H9 (cell line): ENCODE data around the gene GP1BA. TPM values are rescaled to one million over a fixed set of nuclear protein-coding genes. Genes with fewer than 3 reads are reported as not detected.

Experiments used
- DNase-seq: peaks from one replicate; pipeline ENCODE4 v3.0.0-alpha.2; 2017
- H2AFZ ChIP-seq: one replicate; pipeline ENCODE4 v1.6.1; 2013; ENCODE audit warnings: mild to moderate bottlenecking, low read length, control low read depth, moderate library complexity
- H2AK5ac ChIP-seq: 2 replicates; pipeline ENCODE4 v1.6.1; 2013; ENCODE audit warnings: low read length, control low read depth, mixed read lengths; ENCODE audit not compliant: insufficient read length
- H2BK120ac ChIP-seq: one replicate; pipeline ENCODE4 v1.6.1; 2013; ENCODE audit warnings: low read depth, mild to moderate bottlenecking, low read length, control low read depth, inconsistent platforms; ENCODE audit not compliant: poor library complexity, severe bottlenecking
- H2BK12ac ChIP-seq: 2 replicates; pipeline ENCODE4 v1.6.1; 2013; ENCODE audit warnings: low read length, control low read depth, mixed read lengths, low read depth; ENCODE audit not compliant: insufficient read length
- H2BK15ac ChIP-seq: 2 replicates; pipeline ENCODE4 v1.6.1; 2013; ENCODE audit warnings: low read depth, low read length, control low read depth
- H2BK20ac ChIP-seq: one replicate; pipeline ENCODE4 v1.6.1; 2013; ENCODE audit warnings: low read depth, mild to moderate bottlenecking, low read length, control low read depth, inconsistent platforms; ENCODE audit not compliant: poor library complexity, severe bottlenecking
- H2BK5ac ChIP-seq: 2 replicates; pipeline ENCODE4 v1.6.1; 2013; ENCODE audit warnings: low read length, control low read depth, mixed read lengths; ENCODE audit not compliant: insufficient read length
- H3K14ac ChIP-seq: 2 replicates; pipeline ENCODE4 v1.6.1; 2013; ENCODE audit warnings: low read length, control low read depth; ENCODE audit not compliant: insufficient read depth
- H3K18ac ChIP-seq: 2 replicates; pipeline ENCODE4 v1.6.1; 2013; ENCODE audit warnings: low read depth, mild to moderate bottlenecking, mixed read lengths, low read length, control low read depth; ENCODE audit not compliant: insufficient read length
- H3K23ac ChIP-seq: 2 replicates; pipeline ENCODE4 v1.6.1; 2013; ENCODE audit warnings: low read length, control low read depth, mixed read lengths, low read depth; ENCODE audit not compliant: insufficient read length
- H3K23me2 ChIP-seq: 2 replicates; pipeline ENCODE4 v1.6.1; 2013; ENCODE audit warnings: low read depth, mild to moderate bottlenecking, mixed read lengths, low read length, control low read depth; ENCODE audit not compliant: insufficient read length, poor library complexity, severe bottlenecking
- H3K27ac ChIP-seq: 2 replicates; pipeline ENCODE4 v1.5.1; 2013; ENCODE audit warnings: low read length, control low read depth, mixed read lengths, low read depth; ENCODE audit not compliant: insufficient read length
- H3K27me3 ChIP-seq: 2 replicates; pipeline ENCODE4 v1.6.1; 2013; ENCODE audit warnings: low read length, control low read depth, inconsistent platforms; ENCODE audit not compliant: insufficient read depth
- H3K4ac ChIP-seq: 2 replicates; pipeline ENCODE4 v1.6.1; 2013; ENCODE audit warnings: low read depth, mild to moderate bottlenecking, control low read depth, inconsistent platforms, low read length, moderate library complexity
- H3K4me1 ChIP-seq: 2 replicates; pipeline ENCODE4 v1.6.1; 2013; ENCODE audit warnings: low read length, control low read depth, inconsistent platforms; ENCODE audit not compliant: insufficient read depth
- H3K4me2 ChIP-seq: 2 replicates; pipeline ENCODE4 v1.6.1; 2013; ENCODE audit warnings: low read length, control low read depth, mixed read lengths; ENCODE audit not compliant: insufficient read length, insufficient read depth
- H3K56ac ChIP-seq: 2 replicates; pipeline ENCODE4 v1.6.1; 2013; ENCODE audit warnings: low read depth, mild to moderate bottlenecking, mixed read lengths, low read length, control low read depth; ENCODE audit not compliant: insufficient read length
- H3K79me1 ChIP-seq: 2 replicates; pipeline ENCODE4 v1.6.1; 2013; ENCODE audit warnings: low read depth, mild to moderate bottlenecking, moderate library complexity, low read length, control low read depth, inconsistent platforms; ENCODE audit not compliant: insufficient read depth, poor library complexity, severe bottlenecking
- H3K79me2 ChIP-seq: 2 replicates; pipeline ENCODE4 v1.6.1; 2013; ENCODE audit warnings: low read length, control low read depth, inconsistent platforms; ENCODE audit not compliant: insufficient read depth
- H3K9ac ChIP-seq: 2 replicates; pipeline ENCODE4 v1.6.1; 2013; ENCODE audit warnings: low read length, control low read depth, mixed read lengths; ENCODE audit not compliant: insufficient read length; ENCODE audit errors: extremely low read depth
- H3K9me3 ChIP-seq: one replicate; pipeline ENCODE4 v1.6.1; 2013; ENCODE audit warnings: low read depth, low read length, inconsistent platforms; ENCODE audit not compliant: control insufficient read depth
- H3T11ph ChIP-seq: one replicate; pipeline ENCODE4 v1.6.1; 2013; ENCODE audit warnings: mild to moderate bottlenecking, low read length, control low read depth, inconsistent platforms
- H4K20me1 ChIP-seq: one replicate; pipeline ENCODE4 v1.6.1; 2013; ENCODE audit not compliant: control insufficient read depth, insufficient read length, insufficient read depth
- H4K5ac ChIP-seq: 2 replicates; pipeline ENCODE4 v1.6.1; 2013; ENCODE audit warnings: low read depth, mild to moderate bottlenecking, mixed read lengths, low read length, control low read depth; ENCODE audit not compliant: insufficient read length
- H4K8ac ChIP-seq: replicated peaks from 2 replicates; pipeline ENCODE4 v1.6.1; 2013; ENCODE audit warnings: low read length, control low read depth, mixed read lengths, low read depth; ENCODE audit not compliant: insufficient read length
- H4K91ac ChIP-seq: 2 replicates; pipeline ENCODE4 v1.6.1; 2013; ENCODE audit warnings: low read depth, mild to moderate bottlenecking, moderate library complexity, mixed read lengths, low read length, control low read depth; ENCODE audit not compliant: insufficient read length
- H3K27ac Mint-ChIP-seq, 3 experiments: 2 replicates in 2 of 3; 3 replicates in 1 of 3; pipeline ENCODE4 v1.8.0; 2020 to 2021; ENCODE audit warnings: mixed read lengths in 3 of 3, mild to moderate bottlenecking in 1 of 3, moderate library complexity in 1 of 3
- H3K27me3 Mint-ChIP-seq: 2 replicates; pipeline ENCODE4 v1.8.0; 2021; ENCODE audit warnings: low read depth, mild to moderate bottlenecking, moderate library complexity, mixed read lengths
- H3K36me3 Mint-ChIP-seq, 3 experiments: 2 replicates in 2 of 3; 3 replicates in 1 of 3; pipeline ENCODE4 v1.8.0; 2020 to 2021; ENCODE audit warnings: low read depth in 3 of 3, mixed read lengths in 3 of 3; ENCODE audit not compliant: insufficient read depth in 1 of 3
- H3K4me1 Mint-ChIP-seq, 2 experiments: 2 replicates each; pipeline ENCODE4 v1.8.0; 2020; ENCODE audit warnings: mixed read lengths in 2 of 2
- H3K4me3 Mint-ChIP-seq, 2 experiments: 2 replicates in 1 of 2; 3 replicates in 1 of 2; pipeline ENCODE4 v1.8.0; 2020 to 2021; ENCODE audit warnings: mild to moderate bottlenecking in 2 of 2, mixed read lengths in 2 of 2, moderate library complexity in 1 of 2
- H3K9me3 Mint-ChIP-seq, 2 experiments: 2 replicates in 1 of 2; 3 replicates in 1 of 2; pipeline ENCODE4 v1.8.0; 2020; ENCODE audit warnings: mild to moderate bottlenecking in 2 of 2, mixed read lengths in 2 of 2, moderate library complexity in 1 of 2
- WGBS: extraction: QIAGEN DNeasy Blood & Tissue Kit; methylation state at CpG from one replicate; pipeline ENCODE4 v1.1.7; 2013; ENCODE audit warnings: missing lambda C conversion rate, low lambda C conversion rate, mixed read lengths; ENCODE audit not compliant: insufficient read length; ENCODE audit errors: extremely low coverage; 5-methylcytosine and 5-hydroxymethylcytosine counted together
- total RNA-seq: library from RNA; stranded (reverse); gene quantifications from 2 replicates; pipeline ENCODE4 v1.2.1, GENCODE V29; 2021
- TF ChIP-seq, protein P1 (sequence below): fragments of 200-600 bp; sonication (generic); conservative IDR thresholded peaks from 3 replicates; pipeline ENCODE4 v1.8.0; 2021; ENCODE audit warnings: antibody characterized with exemption, mild to moderate bottlenecking

GP1BA gene
- total RNA-seq, 1 experiment from 2014 or later: not detected

- H2AFZ ChIP-seq: no peak overlapping the region
- peak overlapping the region in 1 of 3 experiments; percentile 4; a peak in 1 of 7 replicates for H3K27ac Mint-ChIP-seq
- WGBS: no CpG with 5 or more reads among the region's 14 CpGs
- peaks cover 19% of the 10 kb centered on the region for H3K23me2 ChIP-seq
- no peak overlapping the region for H3K4ac ChIP-seq
- H3K4me1 ChIP-seq: peaks cover 4% of the 10 kb centered on the region; the same call in 1 of the 2 replicates
- no peaks in the 10 kb centered on the region; the same call in 1 of the 2 replicates for H3K27me3 Mint-ChIP-seq
- H3K9me3 ChIP-seq: no peaks in the 10 kb centered on the region
- H3K79me2 ChIP-seq: no peaks in the 10 kb centered on the region
- H2BK20ac ChIP-seq: no peak overlapping the region
- H2BK12ac ChIP-seq: no peak overlapping the region
- H4K8ac ChIP-seq: no peak overlapping the region
- no peak overlapping the region for H3K23ac ChIP-seq
- H3K4me2 ChIP-seq: no peak overlapping the region
- no peak overlapping the region for H3K9ac ChIP-seq
- no peak for DNase-seq
- peaks cover 31 to 33% of the 10 kb centered on the region in 2 experiments for H3K4me1 Mint-ChIP-seq
- no peak overlapping the region for H2BK15ac ChIP-seq
- peaks cover 0 to 2% of the 10 kb centered on the region in 2 experiments; a peak in 1 of 5 replicates for H3K9me3 Mint-ChIP-seq
- H3K14ac ChIP-seq: no peak overlapping the region
- H3K27ac ChIP-seq: no peak overlapping the region
- TF ChIP-seq, protein P1, sequence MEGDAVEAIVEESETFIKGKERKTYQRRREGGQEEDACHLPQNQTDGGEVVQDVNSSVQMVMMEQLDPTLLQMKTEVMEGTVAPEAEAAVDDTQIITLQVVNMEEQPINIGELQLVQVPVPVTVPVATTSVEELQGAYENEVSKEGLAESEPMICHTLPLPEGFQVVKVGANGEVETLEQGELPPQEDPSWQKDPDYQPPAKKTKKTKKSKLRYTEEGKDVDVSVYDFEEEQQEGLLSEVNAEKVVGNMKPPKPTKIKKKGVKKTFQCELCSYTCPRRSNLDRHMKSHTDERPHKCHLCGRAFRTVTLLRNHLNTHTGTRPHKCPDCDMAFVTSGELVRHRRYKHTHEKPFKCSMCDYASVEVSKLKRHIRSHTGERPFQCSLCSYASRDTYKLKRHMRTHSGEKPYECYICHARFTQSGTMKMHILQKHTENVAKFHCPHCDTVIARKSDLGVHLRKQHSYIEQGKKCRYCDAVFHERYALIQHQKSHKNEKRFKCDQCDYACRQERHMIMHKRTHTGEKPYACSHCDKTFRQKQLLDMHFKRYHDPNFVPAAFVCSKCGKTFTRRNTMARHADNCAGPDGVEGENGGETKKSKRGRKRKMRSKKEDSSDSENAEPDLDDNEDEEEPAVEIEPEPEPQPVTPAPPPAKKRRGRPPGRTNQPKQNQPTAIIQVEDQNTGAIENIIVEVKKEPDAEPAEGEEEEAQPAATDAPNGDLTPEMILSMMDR: no peak
- no peak overlapping the region for H3K4me3 Mint-ChIP-seq
- no peak overlapping the region for H3T11ph ChIP-seq
- no peak overlapping the region for H2BK120ac ChIP-seq
- no peak overlapping the region for H2BK5ac ChIP-seq
- H3K56ac ChIP-seq: no peak overlapping the region
- no peak overlapping the region for H2AK5ac ChIP-seq
- no peak overlapping the region for H4K5ac ChIP-seq
- H3K79me1 ChIP-seq: no peaks in the 10 kb centered on the region
- no peak overlapping the region for H4K91ac ChIP-seq
- no peaks in the 10 kb centered on the region for H4K20me1 ChIP-seq
- no peaks in the 10 kb centered on the region for H3K27me3 ChIP-seq
- H3K36me3 Mint-ChIP-seq: peaks cover 0 to 6% (median 5%) of the 10 kb centered on the region in 3 experiments; a peak in 6 of 7 replicates
- no peak overlapping the region for H3K18ac ChIP-seq
Observed at GRCh38 chr17:4953451-4953961, 21.4 kb downstream of the GP1BA start.
